ENCODE results near the gene AMBRA1.

GRCh38 chr11:46360878-46361277 lies 232.9 kb downstream of the AMBRA1 start:
- TF ChIP-seq, protein P1, sequence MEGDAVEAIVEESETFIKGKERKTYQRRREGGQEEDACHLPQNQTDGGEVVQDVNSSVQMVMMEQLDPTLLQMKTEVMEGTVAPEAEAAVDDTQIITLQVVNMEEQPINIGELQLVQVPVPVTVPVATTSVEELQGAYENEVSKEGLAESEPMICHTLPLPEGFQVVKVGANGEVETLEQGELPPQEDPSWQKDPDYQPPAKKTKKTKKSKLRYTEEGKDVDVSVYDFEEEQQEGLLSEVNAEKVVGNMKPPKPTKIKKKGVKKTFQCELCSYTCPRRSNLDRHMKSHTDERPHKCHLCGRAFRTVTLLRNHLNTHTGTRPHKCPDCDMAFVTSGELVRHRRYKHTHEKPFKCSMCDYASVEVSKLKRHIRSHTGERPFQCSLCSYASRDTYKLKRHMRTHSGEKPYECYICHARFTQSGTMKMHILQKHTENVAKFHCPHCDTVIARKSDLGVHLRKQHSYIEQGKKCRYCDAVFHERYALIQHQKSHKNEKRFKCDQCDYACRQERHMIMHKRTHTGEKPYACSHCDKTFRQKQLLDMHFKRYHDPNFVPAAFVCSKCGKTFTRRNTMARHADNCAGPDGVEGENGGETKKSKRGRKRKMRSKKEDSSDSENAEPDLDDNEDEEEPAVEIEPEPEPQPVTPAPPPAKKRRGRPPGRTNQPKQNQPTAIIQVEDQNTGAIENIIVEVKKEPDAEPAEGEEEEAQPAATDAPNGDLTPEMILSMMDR (IDR thresholded peaks at IDR 0.05) = no peak
- TF ChIP-seq POLR2AphosphoS5 (IDR thresholded peaks at IDR 0.05) = no peak

Data from transverse colon (tissue), 4 donors.